Muscle of leg (tissue), 11 donors: ENCODE data around the gene PDE3A. TPM values are rescaled to one million over a fixed set of nuclear protein-coding genes. Genes with fewer than 3 reads are reported as not detected.

Experiments used
- DNase-seq: peaks from one replicate; pipeline ENCODE4 v3.0.0; 2013
- H3K27ac ChIP-seq: one replicate; pipeline ENCODE4 v1.5.1; 2013; ENCODE audit warnings: mild to moderate bottlenecking, low read length, control low read depth
- H3K27me3 ChIP-seq: one replicate; pipeline ENCODE4 v1.6.1; 2013; ENCODE audit warnings: low read length; ENCODE audit not compliant: control insufficient read depth, insufficient read depth
- H3K36me3 ChIP-seq: one replicate; pipeline ENCODE4 v1.6.1; 2013; ENCODE audit warnings: low read length; ENCODE audit not compliant: control insufficient read depth, insufficient read depth
- H3K4me1 ChIP-seq: one replicate; pipeline ENCODE4 v1.6.1; 2013; ENCODE audit warnings: low read length; ENCODE audit not compliant: control insufficient read depth, insufficient read depth
- H3K4me3 ChIP-seq: one replicate; pipeline ENCODE4 v1.5.1; 2013; ENCODE audit warnings: low read length, control low read depth
- H3K9me3 ChIP-seq: replicated peaks from 2 replicates; pipeline ENCODE4 v1.6.1; 2013; ENCODE audit warnings: low read depth, low read length; ENCODE audit not compliant: control insufficient read depth
- WGBS: methylation state at CpG from one replicate; pipeline ENCODE4 v1.1.5; 2013; ENCODE audit warnings: missing lambda C conversion rate; ENCODE audit not compliant: insufficient coverage; 5-methylcytosine and 5-hydroxymethylcytosine counted together
- polyA plus RNA-seq, 8 donors: library from polyadenylated mRNA; unstranded; fragments of 120-200 nt; gene quantifications; one replicate each; pipeline versions ENCODE4 v1.2.1 to v1.2.3, GENCODE V29; 2013; ENCODE audit warnings: inconsistent platforms in 1 of 8, low replicate concordance in 1 of 8; ENCODE audit not compliant: insufficient read length in 8 of 8, insufficient read depth in 1 of 8
- total RNA-seq: library from RNA; stranded (reverse); fragments of 120-200 nt; gene quantifications from one replicate; pipeline ENCODE4 v1.2.4, GENCODE V29; 2013

The PDE3A gene
- total and polyA plus RNA-seq, 9 donors = 8.4 to 12.9 (median 11.0) TPM

DNA sequence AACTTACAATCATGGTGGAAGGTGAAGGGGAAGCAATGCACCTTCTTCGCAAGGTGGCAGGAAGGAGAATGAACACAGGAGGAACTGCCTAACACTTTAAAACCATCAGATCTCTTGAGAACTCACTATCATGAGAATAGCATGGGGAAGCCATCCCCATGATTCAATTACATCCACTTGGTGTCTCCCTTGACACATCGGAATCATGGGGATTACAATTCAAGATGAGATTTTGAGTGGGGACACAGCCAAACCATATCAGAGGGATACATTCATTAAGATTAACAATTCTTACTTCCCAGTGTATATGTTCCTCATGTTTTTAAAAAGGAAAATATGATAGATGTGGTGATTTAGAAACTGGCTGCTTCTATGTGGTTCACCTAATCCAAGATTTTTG is 117.9 kb downstream of the PDE3A start:
- H3K4me3 ChIP-seq = no peak overlapping the region
- no peaks in the 10 kb centered on the region for H3K4me1 ChIP-seq
- H3K27ac ChIP-seq = no peak overlapping the region

DNA sequence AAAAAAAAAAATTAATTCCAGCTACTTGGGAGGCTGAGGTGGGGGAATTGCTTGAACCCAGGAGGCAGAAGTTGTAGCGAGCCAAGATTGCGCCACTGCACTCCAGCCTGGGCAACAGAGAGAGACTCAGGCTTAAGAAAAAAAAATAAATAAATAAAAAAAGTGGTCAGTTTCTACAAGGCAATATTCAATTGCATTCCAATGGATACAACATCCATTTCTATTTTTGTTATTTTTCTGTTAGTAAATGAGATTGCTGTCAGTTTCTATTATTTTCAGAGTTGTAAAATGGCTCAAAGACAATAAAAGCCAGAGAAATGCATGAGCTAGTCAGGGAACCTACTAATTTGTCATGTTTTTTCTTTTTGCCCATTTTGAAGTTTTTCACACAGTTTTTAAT is 119.2 kb downstream of the PDE3A start:
- no peak overlapping the region for H3K27ac ChIP-seq
- H3K36me3 ChIP-seq = no peaks in the 10 kb centered on the region
- DNase-seq = no peak
- no peak overlapping the region for H3K4me3 ChIP-seq
- no peaks in the 10 kb centered on the region for H3K4me1 ChIP-seq
- H3K27me3 ChIP-seq = no peaks in the 10 kb centered on the region
- H3K9me3 ChIP-seq = no peaks in the 10 kb centered on the region
- WGBS = no CpG with 5 or more reads among the region's 2 CpGs

More for the DNA sequence above, 117.9 kb downstream of the PDE3A start:
- Histone ChIP-seq H3K36me3 (no peaks in the 10 kb centered on the region), H3K9me3 (no peaks in the 10 kb centered on the region), H3K27me3 (no peaks in the 10 kb centered on the region)
- WGBS = no CpG with 5 or more reads among the region's 2 CpGs
- DNase-seq = no peak

DNA sequence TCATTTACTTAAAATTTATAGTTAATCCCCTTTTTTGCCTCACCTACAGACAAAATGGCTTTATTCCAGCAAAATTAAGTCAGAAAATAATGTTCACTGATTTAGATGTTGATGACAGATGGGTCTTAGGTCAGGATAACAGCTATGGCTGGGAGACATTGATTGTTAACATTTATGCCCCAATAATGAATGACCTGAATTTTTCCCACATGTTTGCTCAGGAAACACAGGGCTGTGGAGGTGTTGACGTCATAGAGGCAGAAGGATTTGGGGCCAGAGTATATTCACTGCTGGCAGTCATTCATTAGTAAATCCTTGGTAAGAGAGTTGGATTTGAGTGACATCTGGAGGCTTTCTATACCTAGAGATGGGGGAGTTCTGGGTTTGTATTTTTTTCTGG is 121.3 kb downstream of the PDE3A start:
- H3K9me3 ChIP-seq = no peaks in the 10 kb centered on the region
- no peaks in the 10 kb centered on the region for H3K36me3 ChIP-seq
- no peak overlapping the region for H3K4me3 ChIP-seq
- H3K27ac ChIP-seq = no peak overlapping the region
- H3K4me1 ChIP-seq = no peaks in the 10 kb centered on the region
- no peak for DNase-seq
- H3K27me3 ChIP-seq = no peaks in the 10 kb centered on the region
- no CpG with 5 or more reads among the region's 1 CpG for WGBS

DNA sequence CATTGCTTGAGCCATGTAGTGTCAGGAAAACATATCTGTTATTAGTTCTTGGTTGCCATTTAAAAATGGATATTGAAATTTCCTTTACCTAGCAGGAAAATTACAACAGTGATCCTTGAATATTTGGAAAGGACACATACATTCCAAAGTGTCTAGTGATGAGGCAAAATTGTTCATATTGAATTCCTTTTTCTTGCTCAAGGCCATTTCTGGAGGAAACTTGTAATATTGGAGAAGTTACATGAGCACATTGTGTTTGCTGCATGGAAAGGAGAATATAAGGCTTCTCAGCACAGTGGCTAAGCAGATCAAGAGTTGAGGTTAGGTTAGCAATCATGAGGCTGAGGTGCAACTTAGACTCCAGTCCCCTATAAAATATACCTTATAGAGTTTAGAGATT is 121.9 kb downstream of the PDE3A start:
- H3K36me3 ChIP-seq = no peaks in the 10 kb centered on the region
- H3K4me1 ChIP-seq = no peaks in the 10 kb centered on the region
- H3K27ac ChIP-seq = no peak overlapping the region
- no peaks in the 10 kb centered on the region for H3K9me3 ChIP-seq
- H3K4me3 ChIP-seq = no peak overlapping the region
- H3K27me3 ChIP-seq = no peaks in the 10 kb centered on the region
- DNase-seq = no peak

DNA sequence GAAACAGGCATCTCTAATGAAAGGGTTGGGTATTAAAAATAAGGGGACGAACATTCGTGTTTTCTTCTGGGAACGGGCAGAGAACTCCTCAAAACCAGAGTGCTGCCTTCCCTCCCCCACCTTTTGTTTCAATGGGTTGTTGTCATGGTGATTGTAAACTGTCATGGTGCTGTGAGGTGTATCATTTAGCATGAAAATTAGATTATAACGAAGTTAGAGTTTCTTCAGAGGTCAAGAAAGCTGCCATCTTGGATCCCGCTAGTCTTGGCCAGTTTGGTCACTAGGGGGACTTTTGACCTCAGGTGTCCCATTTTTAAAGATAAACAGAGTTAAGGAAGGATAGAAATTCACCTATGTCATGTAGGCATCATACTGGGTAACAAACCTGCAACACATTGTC is 123.0 kb downstream of the PDE3A start:
- H3K4me3 ChIP-seq = no peak overlapping the region
- no peaks in the 10 kb centered on the region for H3K36me3 ChIP-seq
- no peaks in the 10 kb centered on the region for H3K4me1 ChIP-seq
- H3K27ac ChIP-seq = no peak overlapping the region
- H3K9me3 ChIP-seq = no peaks in the 10 kb centered on the region
- no peak for DNase-seq
- no peaks in the 10 kb centered on the region for H3K27me3 ChIP-seq
- no CpG with 5 or more reads among the region's 5 CpGs for WGBS

DNA sequence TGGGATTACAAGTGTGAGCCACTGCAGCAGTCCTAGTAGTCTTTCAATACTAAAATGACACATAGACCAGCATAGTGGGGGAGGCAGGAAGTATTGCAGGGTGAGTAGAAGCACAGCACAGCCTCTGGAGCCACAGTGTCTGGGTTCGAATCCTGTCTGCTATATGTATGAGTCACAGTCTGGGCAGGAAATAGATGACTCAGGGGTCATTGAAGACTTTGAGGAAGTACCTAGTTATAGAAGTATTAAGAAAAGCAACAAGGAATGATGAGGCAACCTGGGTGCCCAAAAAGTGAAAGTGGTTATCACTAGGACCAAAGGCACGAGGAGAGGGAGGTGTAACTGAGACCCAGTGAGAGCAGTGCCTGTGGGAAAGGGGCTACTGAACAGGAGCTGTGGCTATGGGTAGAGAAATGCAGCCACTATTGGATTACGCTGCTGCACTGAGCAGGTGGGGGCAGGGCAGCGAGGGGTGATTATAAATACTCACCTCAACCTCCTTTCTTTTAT is 124.0 kb downstream of the PDE3A start:
- H3K27me3 ChIP-seq = no peaks in the 10 kb centered on the region
- DNase-seq = no peak
- 62% methylated on average over 2 of the region's 4 CpGs for WGBS
- H3K4me1 ChIP-seq = no peaks in the 10 kb centered on the region
- no peak overlapping the region for H3K27ac ChIP-seq
- no peaks in the 10 kb centered on the region for H3K36me3 ChIP-seq
- no peaks in the 10 kb centered on the region for H3K9me3 ChIP-seq
- H3K4me3 ChIP-seq = no peak overlapping the region

DNA sequence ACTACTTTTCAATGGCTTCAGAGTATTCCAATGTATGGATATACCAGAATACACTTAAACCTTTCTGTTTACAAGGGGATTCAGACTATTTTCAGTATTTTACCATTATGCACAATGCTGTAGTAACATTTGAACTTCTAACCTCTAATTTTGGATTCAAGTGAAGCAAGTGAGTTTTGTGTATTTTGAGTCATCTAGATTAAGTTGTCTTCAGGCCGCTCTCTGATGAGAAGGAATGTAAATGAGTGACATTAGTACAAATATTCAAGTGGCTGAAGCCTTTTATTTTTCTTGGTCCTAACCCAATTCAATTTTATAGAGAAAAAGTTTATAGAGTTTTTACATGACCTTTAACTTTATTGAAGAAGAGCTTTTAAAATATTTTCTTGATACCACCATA is 125.6 kb downstream of the PDE3A start:
- Histone ChIP-seq H3K4me3 (no peak overlapping the region), H3K9me3 (no peaks in the 10 kb centered on the region), H3K27ac (no peak overlapping the region), H3K4me1 (no peaks in the 10 kb centered on the region), H3K36me3 (no peaks in the 10 kb centered on the region), H3K27me3 (no peaks in the 10 kb centered on the region)
- no CpG with 5 or more reads among the region's 1 CpG for WGBS
- no peak for DNase-seq

DNA sequence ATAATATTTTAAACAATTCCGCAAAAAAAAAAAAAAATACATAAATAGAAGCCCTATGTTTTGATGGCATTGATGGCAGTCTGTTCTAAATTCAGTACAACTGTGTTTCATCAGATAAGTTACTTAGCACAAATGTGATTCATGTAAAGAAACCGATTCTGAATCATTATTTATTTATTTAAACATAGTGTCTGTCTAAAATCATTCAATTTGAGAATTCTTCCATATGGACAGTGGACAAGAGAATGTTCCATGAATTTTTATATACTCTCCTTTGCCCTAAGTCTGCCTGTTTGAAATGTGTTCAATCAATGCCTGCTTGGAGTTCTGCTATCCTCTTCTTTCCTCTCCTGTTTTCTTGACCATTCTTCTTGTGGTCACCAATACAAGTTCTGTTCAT is 126.5 kb downstream of the PDE3A start:
- no peak overlapping the region for H3K27ac ChIP-seq

DNA sequence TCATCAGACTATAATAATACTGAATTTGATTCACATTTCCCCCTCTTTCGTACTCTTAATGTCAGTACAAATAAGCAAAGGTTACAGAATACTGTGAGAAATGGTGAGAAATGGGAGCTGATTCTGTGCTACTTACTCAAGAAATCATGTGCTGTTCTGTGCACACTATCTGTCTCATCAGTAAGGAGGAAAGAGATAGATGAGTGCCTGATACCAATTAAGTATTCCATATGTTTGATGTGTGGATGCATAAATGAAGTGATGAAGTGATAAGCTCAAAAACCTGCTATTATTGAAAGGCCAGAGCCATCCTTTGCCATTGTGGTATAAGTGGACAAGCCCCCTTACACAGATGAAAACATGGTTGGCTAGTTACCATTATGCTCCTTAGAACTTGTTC is 127.7 kb downstream of the PDE3A start:
- Histone ChIP-seq H3K4me3 (no peak overlapping the region), H3K27ac (no peak overlapping the region), H3K27me3 (no peaks in the 10 kb centered on the region), H3K4me1 (no peaks in the 10 kb centered on the region), H3K36me3 (no peaks in the 10 kb centered on the region), H3K9me3 (no peaks in the 10 kb centered on the region)
- WGBS = no CpG with 5 or more reads among the region's 1 CpG
- DNase-seq = no peak

More for the DNA sequence above, 126.5 kb downstream of the PDE3A start:
- no CpG with 5 or more reads among the region's 2 CpGs for WGBS
- Histone ChIP-seq H3K4me3 (no peak overlapping the region), H3K27me3 (no peaks in the 10 kb centered on the region), H3K36me3 (no peaks in the 10 kb centered on the region), H3K9me3 (no peaks in the 10 kb centered on the region), H3K4me1 (no peaks in the 10 kb centered on the region)
- no peak for DNase-seq

DNA sequence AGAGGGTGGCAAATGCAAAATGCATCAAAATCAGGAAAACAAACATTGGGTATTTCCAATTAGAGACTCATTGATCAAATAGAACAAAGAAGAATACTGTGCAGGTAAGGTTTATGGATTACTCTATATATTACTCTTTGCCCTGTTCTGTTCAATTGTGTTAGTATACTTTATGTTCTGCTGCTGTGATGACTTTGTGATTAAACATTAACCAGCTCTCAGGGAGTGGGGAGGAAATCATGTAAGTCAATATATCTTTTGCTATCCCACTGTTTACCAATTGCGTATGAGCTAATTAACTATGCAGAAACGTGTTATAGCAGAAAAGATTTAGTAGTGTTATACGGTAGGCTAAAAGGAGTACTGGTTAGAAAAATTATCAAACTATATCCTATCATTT is 129.4 kb downstream of the PDE3A start:
- Histone ChIP-seq H3K27ac (no peak overlapping the region), H3K4me1 (no peaks in the 10 kb centered on the region), H3K27me3 (no peaks in the 10 kb centered on the region), H3K9me3 (no peaks in the 10 kb centered on the region), H3K36me3 (no peaks in the 10 kb centered on the region), H3K4me3 (no peak overlapping the region)
- WGBS = no CpG with 5 or more reads among the region's 3 CpGs
- DNase-seq = no peak

DNA sequence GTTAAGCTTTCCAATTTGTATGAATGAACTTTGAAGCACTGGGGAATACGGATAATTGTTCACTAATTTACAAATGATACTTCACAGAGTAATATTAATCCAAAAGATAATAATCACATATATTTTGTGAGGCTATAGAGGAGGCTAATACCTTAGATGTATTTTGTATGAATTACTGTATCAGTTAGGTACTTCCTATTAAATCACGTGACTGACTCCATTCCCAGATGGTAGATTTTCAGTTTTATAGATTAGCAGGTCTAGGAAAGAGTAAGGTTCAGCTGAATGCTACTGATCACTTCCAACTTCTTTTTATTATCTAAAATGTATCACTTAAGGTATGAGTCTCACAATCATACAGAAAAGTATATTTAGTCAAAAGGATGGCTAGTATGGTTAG is 133.6 kb downstream of the PDE3A start:
- Histone ChIP-seq H3K4me1 (no peaks in the 10 kb centered on the region), H3K27me3 (no peaks in the 10 kb centered on the region), H3K9me3 (no peaks in the 10 kb centered on the region), H3K4me3 (no peak overlapping the region), H3K27ac (no peak overlapping the region), H3K36me3 (no peaks in the 10 kb centered on the region)
- no CpG with 5 or more reads among the region's 2 CpGs for WGBS
- no peak for DNase-seq
